ENCODE data around the gene ERC1. TPM values are rescaled to one million over a fixed set of nuclear protein-coding genes. Genes with fewer than 3 reads are reported as not detected.
"Not testable (repeated sequence)": the region's sequence is repeated elsewhere in the genome, so short reads cannot be mapped to it uniquely, and the experiment has no call there.

Gene ERC1
- total RNA-seq, 1 experiment from 2014 or later = 39.4 TPM

DNA sequence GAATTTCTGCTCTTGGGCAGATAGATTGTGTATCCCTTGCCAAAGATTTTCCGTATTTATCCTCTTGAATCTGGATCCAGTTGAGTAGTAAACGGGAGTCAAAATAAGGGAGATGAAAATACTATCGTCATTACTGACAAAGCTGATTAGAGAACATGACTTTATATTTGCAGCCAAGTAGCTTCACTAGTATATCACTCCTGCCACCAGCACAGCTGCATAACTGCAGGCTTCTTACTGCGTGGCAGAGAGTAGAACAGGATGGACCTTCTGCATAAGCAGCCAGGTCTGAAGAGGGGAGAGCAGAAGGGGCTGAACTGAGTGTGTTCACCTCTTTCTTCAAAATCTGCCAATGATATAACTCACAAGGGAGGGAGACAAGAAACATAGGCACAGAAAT is 319.6 kb downstream of the ERC1 start:
- no peaks in the 10 kb centered on the region for H3K9me3 Mint-ChIP-seq (ENCODE audit: low read depth, unreplicated experiment)
- no peaks in the 10 kb centered on the region for H3K27me3 Mint-ChIP-seq (ENCODE audit: unreplicated experiment)
- CTCF ChIA-PET = no interaction called here
- no peak for DNase-seq
- peaks cover 4% of the 10 kb centered on the region for H3K36me3 Mint-ChIP-seq (ENCODE audit: insufficient read depth, unreplicated experiment)
- no peak overlapping the region for H3K27ac Mint-ChIP-seq (ENCODE audit: unreplicated experiment)
- TF ChIP-seq, protein P1, sequence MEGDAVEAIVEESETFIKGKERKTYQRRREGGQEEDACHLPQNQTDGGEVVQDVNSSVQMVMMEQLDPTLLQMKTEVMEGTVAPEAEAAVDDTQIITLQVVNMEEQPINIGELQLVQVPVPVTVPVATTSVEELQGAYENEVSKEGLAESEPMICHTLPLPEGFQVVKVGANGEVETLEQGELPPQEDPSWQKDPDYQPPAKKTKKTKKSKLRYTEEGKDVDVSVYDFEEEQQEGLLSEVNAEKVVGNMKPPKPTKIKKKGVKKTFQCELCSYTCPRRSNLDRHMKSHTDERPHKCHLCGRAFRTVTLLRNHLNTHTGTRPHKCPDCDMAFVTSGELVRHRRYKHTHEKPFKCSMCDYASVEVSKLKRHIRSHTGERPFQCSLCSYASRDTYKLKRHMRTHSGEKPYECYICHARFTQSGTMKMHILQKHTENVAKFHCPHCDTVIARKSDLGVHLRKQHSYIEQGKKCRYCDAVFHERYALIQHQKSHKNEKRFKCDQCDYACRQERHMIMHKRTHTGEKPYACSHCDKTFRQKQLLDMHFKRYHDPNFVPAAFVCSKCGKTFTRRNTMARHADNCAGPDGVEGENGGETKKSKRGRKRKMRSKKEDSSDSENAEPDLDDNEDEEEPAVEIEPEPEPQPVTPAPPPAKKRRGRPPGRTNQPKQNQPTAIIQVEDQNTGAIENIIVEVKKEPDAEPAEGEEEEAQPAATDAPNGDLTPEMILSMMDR (IDR thresholded peaks at IDR 0.05; ENCODE audit: unreplicated experiment) = no peak
- BruUV-seq (replicated peaks) = no TSS peak
- no peaks in the 10 kb centered on the region for H3K4me1 Mint-ChIP-seq (ENCODE audit: low read depth, unreplicated experiment)
- intact Hi-C loops (cut with micrococcal nuclease; ENCODE audit: unreplicated experiment) = no loop called here
- no peak overlapping the region for H3K4me3 Mint-ChIP-seq (ENCODE audit: low read depth, unreplicated experiment)

DNA sequence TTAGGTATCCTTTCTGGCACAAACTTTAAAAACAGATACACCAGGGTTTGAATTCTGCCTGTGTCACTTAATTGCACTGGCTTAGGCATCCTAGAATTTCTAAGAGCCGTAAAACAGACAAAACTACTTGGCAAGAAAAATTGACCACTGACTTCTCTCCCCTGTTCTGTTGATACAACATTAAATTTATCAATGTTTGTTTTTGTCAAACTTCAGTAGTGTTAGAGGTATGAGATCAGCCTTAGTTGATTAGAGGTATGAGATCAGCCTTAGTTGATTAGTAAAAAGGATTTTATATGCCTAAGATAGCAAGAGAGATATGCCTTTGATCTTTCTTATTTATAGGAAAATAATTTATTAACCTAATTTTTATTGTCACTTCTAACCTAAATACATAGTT is 320.1 kb downstream of the ERC1 start:
- Mint-ChIP-seq H3K9me3 (ENCODE audit: low read depth, unreplicated experiment) (no peaks in the 10 kb centered on the region), H3K4me3 (ENCODE audit: low read depth, unreplicated experiment) (no peak overlapping the region), H3K27me3 (ENCODE audit: unreplicated experiment) (no peaks in the 10 kb centered on the region), H3K27ac (ENCODE audit: unreplicated experiment) (no peak overlapping the region), H3K4me1 (ENCODE audit: low read depth, unreplicated experiment) (no peaks in the 10 kb centered on the region), H3K36me3 (ENCODE audit: insufficient read depth, unreplicated experiment) (peaks cover 4% of the 10 kb centered on the region)
- TF ChIP-seq, protein P1 (IDR thresholded peaks at IDR 0.05; ENCODE audit: unreplicated experiment) = no peak
- intact Hi-C loops (cut with micrococcal nuclease; ENCODE audit: unreplicated experiment) = no loop called here
- CTCF ChIA-PET = no interaction called here
- no peak for DNase-seq
- BruUV-seq (replicated peaks) = no TSS peak

DNA sequence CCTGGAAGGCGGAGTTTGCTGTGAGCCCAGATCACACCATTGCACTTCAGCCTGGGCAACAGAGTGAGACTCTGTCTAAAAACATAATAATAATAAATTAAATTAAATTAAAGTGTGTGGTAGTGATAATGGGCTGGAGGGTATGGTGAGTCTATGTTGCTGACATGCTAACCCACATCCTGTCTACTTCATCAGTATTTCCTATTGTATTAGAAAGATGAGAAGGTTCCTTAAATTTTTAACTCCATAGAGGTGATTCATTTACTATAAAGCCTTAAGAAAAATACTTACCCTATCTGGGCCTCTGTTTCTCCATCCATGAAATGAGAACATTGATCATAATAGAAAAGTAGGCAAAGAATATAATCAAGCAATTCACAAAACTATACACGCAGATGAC is 322.9 kb downstream of the ERC1 start:
- H3K4me1 Mint-ChIP-seq (ENCODE audit: low read depth, unreplicated experiment) = no peaks in the 10 kb centered on the region
- no peaks in the 10 kb centered on the region for H3K27me3 Mint-ChIP-seq (ENCODE audit: unreplicated experiment)
- no peak overlapping the region for H3K27ac Mint-ChIP-seq (ENCODE audit: unreplicated experiment)
- H3K36me3 Mint-ChIP-seq (ENCODE audit: insufficient read depth, unreplicated experiment) = peaks cover 4% of the 10 kb centered on the region
- DNase-seq = no peak
- TF ChIP-seq, protein P1 (IDR thresholded peaks at IDR 0.05; ENCODE audit: unreplicated experiment) = no peak
- BruUV-seq (replicated peaks) = no TSS peak
- H3K9me3 Mint-ChIP-seq (ENCODE audit: low read depth, unreplicated experiment) = no peaks in the 10 kb centered on the region
- intact Hi-C loops (cut with micrococcal nuclease; ENCODE audit: unreplicated experiment) = no loop called here
- H3K4me3 Mint-ChIP-seq (ENCODE audit: low read depth, unreplicated experiment) = no peak overlapping the region
- CTCF ChIA-PET = no interaction called here

DNA sequence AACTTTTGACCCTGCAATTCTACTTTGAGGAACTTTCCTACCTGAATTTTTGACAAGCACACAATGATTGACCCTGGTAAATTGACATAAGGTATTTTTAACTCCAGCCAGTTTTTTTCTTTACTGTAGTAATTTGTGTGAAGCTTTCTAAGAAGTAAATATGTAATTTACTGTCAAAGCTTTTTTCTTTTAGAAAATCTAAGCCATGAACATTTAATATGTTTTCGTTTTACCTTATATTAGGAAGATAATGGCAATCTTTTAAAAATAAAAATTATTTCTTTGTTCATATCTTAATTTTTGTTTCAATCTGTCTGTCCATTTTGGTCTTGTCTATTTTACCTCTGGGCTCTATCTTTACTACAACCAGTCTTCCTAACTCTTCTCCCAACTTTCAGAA is 323.5 kb downstream of the ERC1 start:
- no peaks in the 10 kb centered on the region for H3K27me3 Mint-ChIP-seq (ENCODE audit: unreplicated experiment)
- TF ChIP-seq, protein P1 (IDR thresholded peaks at IDR 0.05; ENCODE audit: unreplicated experiment) = no peak
- CTCF ChIA-PET = no interaction called here
- H3K4me1 Mint-ChIP-seq (ENCODE audit: low read depth, unreplicated experiment) = no peaks in the 10 kb centered on the region
- BruUV-seq (replicated peaks) = no TSS peak
- peaks cover 4% of the 10 kb centered on the region for H3K36me3 Mint-ChIP-seq (ENCODE audit: insufficient read depth, unreplicated experiment)
- intact Hi-C loops (cut with micrococcal nuclease; ENCODE audit: unreplicated experiment) = no loop called here
- H3K27ac Mint-ChIP-seq (ENCODE audit: unreplicated experiment) = no peak overlapping the region
- DNase-seq = no peak
- no peak overlapping the region for H3K4me3 Mint-ChIP-seq (ENCODE audit: low read depth, unreplicated experiment)
- H3K9me3 Mint-ChIP-seq (ENCODE audit: low read depth, unreplicated experiment) = no peaks in the 10 kb centered on the region

DNA sequence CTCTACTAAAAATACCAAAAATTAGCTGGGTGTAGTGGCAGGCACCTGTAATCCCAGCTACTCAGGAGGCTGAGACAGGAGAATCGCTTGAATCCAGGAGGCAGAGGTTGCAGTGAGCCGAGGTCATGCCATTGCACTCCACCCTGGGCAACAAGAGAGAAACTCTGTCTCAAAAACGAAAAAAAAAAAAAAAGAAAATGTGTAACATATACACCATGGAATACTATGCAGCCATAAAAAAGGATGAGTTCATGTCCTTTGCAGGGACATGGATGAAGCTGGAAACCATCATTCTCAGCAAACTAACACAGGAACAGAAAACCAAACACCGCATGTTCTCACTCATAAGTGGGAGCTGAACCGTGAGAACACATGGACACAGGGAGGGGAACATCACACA is 326.0 kb downstream of the ERC1 start:
- H3K36me3 Mint-ChIP-seq (ENCODE audit: insufficient read depth, unreplicated experiment); H3K4me1 Mint-ChIP-seq (ENCODE audit: low read depth, unreplicated experiment); H3K27ac Mint-ChIP-seq (ENCODE audit: unreplicated experiment); H3K4me3 Mint-ChIP-seq (ENCODE audit: low read depth, unreplicated experiment); H3K27me3 Mint-ChIP-seq (ENCODE audit: unreplicated experiment); DNase-seq; H3K9me3 Mint-ChIP-seq (ENCODE audit: low read depth, unreplicated experiment); BruUV-seq (replicated peaks); CTCF ChIA-PET; intact Hi-C loops (cut with micrococcal nuclease; ENCODE audit: unreplicated experiment): not testable (repeated sequence)
